Mesendoderm (in vitro differentiated cells): ENCODE results near the gene PEDS1.

Experiments used
- DNase-seq: peaks from one replicate; pipeline ENCODE4 v3.0.0; 2013
- H2AK5ac ChIP-seq: 2 replicates; pipeline ENCODE4 v1.6.1; 2013; ENCODE audit warnings: low read length, inconsistent platforms
- H2BK120ac ChIP-seq: 2 replicates; pipeline ENCODE4 v1.6.1; 2013; ENCODE audit warnings: low read depth, mild to moderate bottlenecking, low read length, moderate library complexity, mixed read lengths
- H2BK15ac ChIP-seq: replicated peaks from 2 replicates; pipeline ENCODE4 v1.6.1; 2013; ENCODE audit warnings: low read depth, mild to moderate bottlenecking, moderate library complexity
- H2BK5ac ChIP-seq: 2 replicates; pipeline ENCODE4 v1.6.1; 2013; ENCODE audit warnings: low read length, inconsistent platforms
- H3K18ac ChIP-seq: 2 replicates; pipeline ENCODE4 v1.6.1; 2013; ENCODE audit warnings: mild to moderate bottlenecking, low read length, mixed read lengths
- H3K23ac ChIP-seq: one replicate; pipeline ENCODE4 v1.6.1; 2013; ENCODE audit warnings: low read length
- H3K27ac ChIP-seq: 2 replicates; pipeline ENCODE4 v1.5.1; 2013; ENCODE audit warnings: low read depth, mild to moderate bottlenecking, inconsistent platforms, low read length, moderate library complexity
- H3K27me3 ChIP-seq: 2 replicates; pipeline ENCODE4 v1.6.1; 2013; ENCODE audit warnings: low read length, control low read depth, mild to moderate bottlenecking, inconsistent platforms; ENCODE audit not compliant: insufficient read depth, poor library complexity
- H3K36me3 ChIP-seq: 2 replicates; pipeline ENCODE4 v1.6.1; 2013; ENCODE audit warnings: low read length, inconsistent platforms; ENCODE audit not compliant: control insufficient read depth, insufficient read depth
- H3K4ac ChIP-seq: one replicate; pipeline ENCODE4 v1.6.1; 2013; ENCODE audit warnings: low read depth, mild to moderate bottlenecking, low read length, moderate library complexity
- H3K4me1 ChIP-seq: 2 replicates; pipeline ENCODE4 v1.6.1; 2013; ENCODE audit warnings: low read depth, low read length, inconsistent platforms; ENCODE audit not compliant: control insufficient read depth
- H3K4me2 ChIP-seq: 2 replicates; pipeline ENCODE4 v1.6.1; 2013; ENCODE audit warnings: low read length
- H3K4me3 ChIP-seq: 2 replicates; pipeline ENCODE4 v1.5.1; 2013; ENCODE audit warnings: mild to moderate bottlenecking, low read length
- H3K56ac ChIP-seq: one replicate; pipeline ENCODE4 v1.6.1; 2013; ENCODE audit warnings: low read length
- H3K79me1 ChIP-seq: 2 replicates; pipeline ENCODE4 v1.6.1; 2013; ENCODE audit warnings: low read length, inconsistent platforms
- H3K79me2 ChIP-seq: 2 replicates; pipeline ENCODE4 v1.6.1; 2013; ENCODE audit warnings: mild to moderate bottlenecking, low read length; ENCODE audit not compliant: control insufficient read depth, insufficient read depth
- H3K9ac ChIP-seq: 2 replicates; pipeline ENCODE4 v1.6.1; 2013; ENCODE audit warnings: low read length, inconsistent platforms
- H4K5ac ChIP-seq: one replicate; pipeline ENCODE4 v1.6.1; 2013; ENCODE audit warnings: low read length
- H4K8ac ChIP-seq: one replicate; pipeline ENCODE4 v1.6.1; 2013; ENCODE audit warnings: low read depth, mild to moderate bottlenecking, control low read depth, low read length, moderate library complexity
- whole genome bisulfite sequencing: extraction: QIAGEN DNeasy Blood & Tissue Kit; methylation state at CpG from one replicate; pipeline ENCODE4 v1.1.7; 2013; ENCODE audit warnings: low lambda C conversion rate, missing lambda C conversion rate; ENCODE audit not compliant: insufficient coverage; ENCODE audit errors: extremely low coverage; 5-methylcytosine and 5-hydroxymethylcytosine counted together

PEDS1 gene

GRCh38 chr20:50142812-50143211 is 10.7 kb downstream of the PEDS1 start:
- Histone ChIP-seq H3K79me2 (peaks cover 45% of the 10 kb centered on the region), H2BK5ac (no peak overlapping the region), H3K4me2 (no peak overlapping the region), H2BK120ac (no peak overlapping the region), H3K9ac (no peak overlapping the region), H4K5ac (no peak overlapping the region), H3K56ac (peak overlapping the region; percentile 27), H3K27me3 (no peaks in the 10 kb centered on the region), H3K4me3 (no peak overlapping the region), H3K18ac (no peak overlapping the region), H3K79me1 (peaks cover 31% of the 10 kb centered on the region), H3K27ac (peak overlapping the region; percentile 3), H2BK15ac (no peak overlapping the region), H3K23ac (no peak overlapping the region), H3K4me1 (peaks cover 6% of the 10 kb centered on the region), H4K8ac (no peak overlapping the region), H3K4ac (no peak overlapping the region), H3K36me3 (peaks cover 13% of the 10 kb centered on the region), H2AK5ac (no peak overlapping the region)
- DNase-seq: peak; percentile 43
- WGBS: no CpG with 5 or more reads among the region's 6 CpGs

- no CpG with 5 or more reads among the region's 12 CpGs for WGBS
- Histone ChIP-seq H3K36me3 (peaks cover 13% of the 10 kb centered on the region), H3K4me2 (no peak overlapping the region), H3K9ac (no peak overlapping the region), H3K4me3 (no peak overlapping the region), H3K79me1 (peaks cover 33% of the 10 kb centered on the region), H4K8ac (no peak overlapping the region), H3K23ac (no peak overlapping the region), H2BK120ac (no peak overlapping the region), H3K27ac (no peak overlapping the region), H3K4me1 (peaks cover 1% of the 10 kb centered on the region), H3K27me3 (no peaks in the 10 kb centered on the region), H2BK15ac (no peak overlapping the region), H2AK5ac (no peak overlapping the region), H2BK5ac (no peak overlapping the region), H4K5ac (no peak overlapping the region), H3K56ac (no peak overlapping the region), H3K18ac (no peak overlapping the region), H3K79me2 (peaks cover 43% of the 10 kb centered on the region), H3K4ac (no peak overlapping the region)
- DNase-seq: no peak
Measured at GRCh38 chr20:50141811-50142561, 11.5 kb downstream of the PEDS1 start.

DNA sequence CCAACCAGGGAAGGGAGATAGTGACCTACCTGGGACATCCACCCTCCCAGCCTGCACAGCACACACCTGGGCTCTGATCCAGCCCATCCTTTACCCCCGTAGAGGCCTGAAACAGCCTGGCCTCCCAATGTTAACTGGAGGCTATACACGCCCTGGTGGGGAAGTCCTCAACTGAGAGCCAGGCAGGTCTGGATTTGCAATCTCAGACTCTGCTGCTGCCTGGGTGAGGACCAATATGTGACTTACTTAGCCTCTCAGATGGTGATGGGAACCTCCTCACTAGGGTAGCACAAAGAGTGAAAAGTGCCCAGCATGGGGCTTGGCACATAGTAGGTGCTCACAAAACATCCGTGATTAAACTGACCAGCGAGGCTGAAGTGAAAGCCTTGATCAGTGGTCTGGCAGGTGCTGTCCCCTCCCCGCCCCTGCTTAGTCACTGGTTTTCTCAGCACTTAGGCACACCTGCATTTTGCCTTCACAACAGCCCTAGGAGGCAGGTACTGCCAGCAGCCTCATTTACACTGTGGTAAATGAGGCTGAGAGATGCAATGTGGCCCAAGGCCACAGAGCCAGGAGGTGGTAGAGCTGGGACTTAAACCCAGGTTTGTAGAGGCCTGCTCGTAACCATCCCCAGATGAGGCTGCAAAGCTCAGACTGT is 12.4 kb downstream of the PEDS1 start:
- no peak overlapping the region for H2AK5ac ChIP-seq
- no peak overlapping the region for H2BK5ac ChIP-seq
- no peak overlapping the region for H3K4ac ChIP-seq
- no peak overlapping the region for H4K8ac ChIP-seq
- H3K79me2 ChIP-seq: peaks cover 35% of the 10 kb centered on the region
- H4K5ac ChIP-seq: no peak overlapping the region
- H3K23ac ChIP-seq: no peak overlapping the region
- H3K27ac ChIP-seq: no peak overlapping the region
- H3K18ac ChIP-seq: no peak overlapping the region
- H3K4me3 ChIP-seq: no peak overlapping the region
- no peak overlapping the region for H3K9ac ChIP-seq
- no CpG with 5 or more reads among the region's 6 CpGs for WGBS
- H3K56ac ChIP-seq: no peak overlapping the region
- H3K4me1 ChIP-seq: no peaks in the 10 kb centered on the region
- no peak for DNase-seq
- H2BK15ac ChIP-seq: no peak overlapping the region
- peaks cover 29% of the 10 kb centered on the region for H3K79me1 ChIP-seq
- H3K27me3 ChIP-seq: no peaks in the 10 kb centered on the region
- no peak overlapping the region for H3K4me2 ChIP-seq
- no peak overlapping the region for H2BK120ac ChIP-seq
- H3K36me3 ChIP-seq: peaks cover 13% of the 10 kb centered on the region

DNA sequence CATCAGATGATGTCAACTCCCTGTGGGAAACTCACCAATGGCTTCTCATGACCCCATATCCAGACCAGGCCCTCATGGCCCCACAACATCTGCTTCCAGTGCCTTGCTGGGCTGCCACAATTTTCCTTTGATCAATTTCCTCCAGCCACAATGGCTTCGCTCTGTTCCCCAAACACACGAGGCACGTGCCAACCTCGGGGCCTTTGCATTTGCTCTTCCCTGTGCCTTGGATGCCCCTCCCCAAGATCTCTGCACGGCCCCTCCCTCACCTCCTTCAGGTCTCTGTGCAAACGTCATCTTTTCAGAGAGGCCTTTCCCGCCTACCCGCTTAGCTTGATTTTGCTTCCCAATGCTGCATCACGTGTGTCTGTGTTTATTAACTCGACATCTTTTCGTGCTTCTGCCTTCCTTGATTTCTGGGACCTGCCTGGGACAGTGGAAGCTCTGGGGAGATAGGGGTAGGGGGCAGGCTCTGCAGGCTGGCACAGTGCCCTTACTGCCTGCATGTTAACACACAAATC is 13.1 kb downstream of the PEDS1 start:
- no CpG with 5 or more reads among the region's 11 CpGs for WGBS

GRCh38 chr20:50138479-50139393 is 14.8 kb downstream of the PEDS1 start:
- Histone ChIP-seq H2AK5ac (no peak overlapping the region), H3K27me3 (no peaks in the 10 kb centered on the region), H2BK15ac (no peak overlapping the region), H3K4ac (no peak overlapping the region), H4K8ac (no peak overlapping the region), H3K4me2 (no peak overlapping the region), H2BK5ac (no peak overlapping the region), H3K79me1 (peaks cover 28% of the 10 kb centered on the region), H3K79me2 (peaks cover 24% of the 10 kb centered on the region), H3K23ac (no peak overlapping the region), H3K27ac (no peak overlapping the region), H3K56ac (no peak overlapping the region), H3K4me1 (no peaks in the 10 kb centered on the region), H4K5ac (no peak overlapping the region), H3K4me3 (no peak overlapping the region), H3K36me3 (peaks cover 13% of the 10 kb centered on the region), H3K18ac (no peak overlapping the region), H2BK120ac (no peak overlapping the region), H3K9ac (no peak overlapping the region)
- DNase-seq: no peak
- no CpG with 5 or more reads among the region's 29 CpGs for WGBS

More for the DNA sequence above, 13.1 kb downstream of the PEDS1 start:
- no peak overlapping the region for H3K23ac ChIP-seq
- peaks cover 13% of the 10 kb centered on the region for H3K36me3 ChIP-seq
- H3K4ac ChIP-seq: no peak overlapping the region
- H2BK120ac ChIP-seq: no peak overlapping the region
- H2BK15ac ChIP-seq: no peak overlapping the region
- H4K5ac ChIP-seq: no peak overlapping the region
- H3K9ac ChIP-seq: no peak overlapping the region
- no peak overlapping the region for H3K4me3 ChIP-seq
- no peak overlapping the region for H3K27ac ChIP-seq
- H3K18ac ChIP-seq: no peak overlapping the region
- H3K56ac ChIP-seq: no peak overlapping the region
- no peak overlapping the region for H2AK5ac ChIP-seq
- H3K79me1 ChIP-seq: peaks cover 29% of the 10 kb centered on the region
- H3K4me2 ChIP-seq: no peak overlapping the region
- H2BK5ac ChIP-seq: no peak overlapping the region
- H3K27me3 ChIP-seq: no peaks in the 10 kb centered on the region
- H3K79me2 ChIP-seq: peaks cover 29% of the 10 kb centered on the region
- DNase-seq: no peak
- H3K4me1 ChIP-seq: no peaks in the 10 kb centered on the region
- H4K8ac ChIP-seq: no peak overlapping the region
